ENCODE data around the gene CERK. TPM values are rescaled to one million over a fixed set of nuclear protein-coding genes. Genes with fewer than 3 reads are reported as not detected.

Gene CERK
- total and polyA plus RNA-seq, 9 of the 15 experiments (the other 6 are each of a cell fraction or from before 2014, with no cell fraction given), result 1.1 to 14.9 (median 8.7) TPM

GRCh38 chr22:46674906-46675305 is 63.1 kb downstream of the CERK start (continued):
- TF ChIP-seq ZHX1 (conservative IDR thresholded peaks at IDR 0.05; ENCODE audit: low read length), result no peak
- no peak for TF ChIP-seq L3MBTL2 (IDR thresholded peaks at IDR 0.05)
- no peak for TF ChIP-seq NR2C2 (CRISPR knock-in tag; IDR thresholded peaks at IDR 0.05)
- TF ChIP-seq NR2C2 (tag; IDR thresholded peaks at IDR 0.05), result no peak
- no peak for TF ChIP-seq ZNF3 (CRISPR knock-in tag; IDR thresholded peaks at IDR 0.05)
- TF ChIP-seq ZNF76 (CRISPR knock-in tag; IDR thresholded peaks at IDR 0.05; ENCODE audit: borderline replicate concordance), result no peak
- TF ChIP-seq RBM34 (IDR thresholded peaks at IDR 0.05; ENCODE audit: borderline replicate concordance, insufficient read depth, low read length), result no peak
- TF ChIP-seq TOE1 (IDR thresholded peaks at IDR 0.05; ENCODE audit: borderline replicate concordance), result no peak
- no peak for TF ChIP-seq TOE1 (CRISPR knock-in tag; IDR thresholded peaks at IDR 0.05; ENCODE audit: borderline replicate concordance, low read depth)
- no peak for TF ChIP-seq HINFP (tag; conservative IDR thresholded peaks at IDR 0.05; ENCODE audit: low read depth)
- no peak for TF ChIP-seq EGR1 (conservative IDR thresholded peaks at IDR 0.05)
- no peak for TF ChIP-seq KLF6 (CRISPR knock-in tag; IDR thresholded peaks at IDR 0.05; ENCODE audit: borderline replicate concordance)
- no peak for TF ChIP-seq HMGN3 (IDR thresholded peaks at IDR 0.05; ENCODE audit: borderline replicate concordance, extremely low read depth, insufficient read length, low read depth, low read length)
- TF ChIP-seq ILF3 (IDR thresholded peaks at IDR 0.05; ENCODE audit: borderline replicate concordance), result no peak
- TF ChIP-seq ZNF431 (CRISPR knock-in tag; IDR thresholded peaks at IDR 0.05), result no peak
